Activated naive CD4-positive, alpha-beta T cell treated with anti-CD3 and anti-CD28 coated beads, Interleukin-2, amount 50 U/mL, for 24 hours (primary cell): ENCODE measurements around the gene CDKL1.

Source experiments
- H3K27ac Mint-ChIP-seq: one replicate; pipeline ENCODE4 v1.8.0; 2021; ENCODE audit warnings: mild to moderate bottlenecking, mixed read lengths
- H3K27me3 Mint-ChIP-seq: one replicate; pipeline ENCODE4 v1.8.0; 2021; ENCODE audit warnings: mixed read lengths
- H3K36me3 Mint-ChIP-seq: one replicate; pipeline ENCODE4 v1.8.0; 2021; ENCODE audit warnings: mixed read lengths
- H3K4me1 Mint-ChIP-seq: one replicate; pipeline ENCODE4 v1.8.0; 2021; ENCODE audit warnings: mixed read lengths
- H3K4me3 Mint-ChIP-seq: one replicate; pipeline ENCODE4 v1.8.0; 2021; ENCODE audit warnings: mild to moderate bottlenecking, mixed read lengths
- H3K9me3 Mint-ChIP-seq: one replicate; pipeline ENCODE4 v1.8.0; 2021; ENCODE audit warnings: mixed read lengths

The CDKL1 gene

DNA sequence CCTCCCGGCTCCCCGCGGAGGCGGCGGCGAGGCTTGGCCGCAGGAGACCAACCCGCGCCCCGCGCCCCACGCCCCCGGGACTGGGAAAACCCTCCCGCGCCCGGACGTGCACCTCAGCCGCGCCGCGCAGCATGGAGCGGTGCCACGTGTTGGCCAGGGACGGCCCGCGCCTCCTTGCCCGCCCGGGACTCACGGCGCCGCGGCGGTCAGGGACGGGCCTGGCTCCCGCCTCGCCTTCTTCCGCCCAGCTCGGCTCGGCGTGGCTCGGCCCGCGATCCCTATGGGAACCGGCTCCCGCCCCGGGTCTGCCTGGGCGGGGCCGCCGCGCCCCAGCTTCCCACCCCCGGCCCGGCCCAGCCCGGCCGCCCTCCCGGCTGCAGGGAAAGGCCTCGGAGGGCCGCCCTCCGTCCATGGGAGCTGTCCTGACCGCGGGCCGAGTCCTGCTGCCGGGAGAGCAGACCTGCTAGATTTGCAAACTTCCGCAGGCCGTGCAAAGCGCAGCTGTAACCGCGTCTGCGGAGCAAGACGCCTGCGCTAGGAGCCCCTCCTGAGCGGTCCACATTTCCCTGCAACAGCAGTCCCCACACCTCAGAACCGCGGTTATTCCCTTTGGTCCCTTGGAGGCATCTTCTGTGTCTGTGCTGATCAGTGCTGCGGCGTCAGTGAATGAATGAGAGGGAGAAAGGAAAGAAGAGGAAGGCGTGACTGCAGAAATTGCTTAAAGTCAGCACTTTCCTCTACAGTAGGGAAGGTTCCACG lies at the start of gene CDKL1:
Gene CDKL1, minus strand, starts transcription at position 251 of the 759 bp plus-strand sequence. CDS start 1,013 bp downstream, outside the sequence.
- peak within 1 kb of the TSS; percentile 93 for H3K27ac Mint-ChIP-seq
- H3K36me3 Mint-ChIP-seq = no peaks in the 10 kb centered on the region
- peak within 1 kb of the TSS; percentile 95 for H3K4me3 Mint-ChIP-seq
- H3K27me3 Mint-ChIP-seq = peaks cover 2% of the 10 kb centered on the region
- H3K9me3 Mint-ChIP-seq = no peaks in the 10 kb centered on the region
- H3K4me1 Mint-ChIP-seq = peaks cover 16% of the 10 kb centered on the region

DNA sequence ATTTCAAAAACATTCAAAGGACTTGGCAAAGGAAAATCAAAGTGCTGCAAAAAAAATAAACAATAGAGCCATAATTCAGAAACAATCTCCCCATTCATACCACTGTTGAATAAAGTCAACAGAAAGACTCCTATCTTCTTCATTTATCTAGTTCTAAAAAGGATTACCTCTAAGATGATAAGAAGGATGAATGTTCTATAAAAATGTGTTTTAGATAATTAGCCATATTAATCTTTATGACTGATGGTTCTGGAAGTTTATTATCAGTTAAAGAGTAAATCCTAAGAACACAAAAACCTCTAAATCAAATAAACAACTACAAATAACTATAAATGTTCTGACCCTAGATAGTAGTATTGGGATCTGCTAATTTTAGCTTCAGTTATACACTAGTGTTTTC lies 37.8 kb upstream of the CDKL1 start:
- no peak overlapping the region for H3K4me3 Mint-ChIP-seq
- H3K4me1 Mint-ChIP-seq = no peaks in the 10 kb centered on the region
- no peak overlapping the region for H3K27ac Mint-ChIP-seq
- no peaks in the 10 kb centered on the region for H3K27me3 Mint-ChIP-seq
- H3K36me3 Mint-ChIP-seq = peaks cover 33% of the 10 kb centered on the region
- peaks cover 10% of the 10 kb centered on the region for H3K9me3 Mint-ChIP-seq

DNA sequence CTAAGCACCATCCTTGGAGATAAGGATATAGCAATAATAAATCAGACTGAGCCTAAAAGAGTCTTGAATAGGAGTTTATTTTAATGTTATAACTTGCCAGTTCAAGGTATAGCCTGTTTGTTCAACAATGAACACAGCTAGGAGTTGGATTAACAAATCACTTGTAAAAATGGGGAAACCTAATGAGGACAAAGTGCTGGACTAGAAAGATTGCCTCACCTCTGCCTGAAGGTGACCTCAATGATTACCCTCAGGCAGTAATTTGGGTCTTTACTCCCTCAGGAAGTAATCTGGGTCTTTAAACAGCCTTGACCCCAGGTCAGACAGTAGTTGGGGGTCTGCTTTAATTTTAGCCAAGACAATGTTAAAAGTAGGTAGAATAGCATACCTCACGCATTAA lies 35.5 kb upstream of the CDKL1 start:
- no peak overlapping the region for H3K27ac Mint-ChIP-seq
- peaks cover 4% of the 10 kb centered on the region for H3K9me3 Mint-ChIP-seq
- no peaks in the 10 kb centered on the region for H3K27me3 Mint-ChIP-seq
- no peak overlapping the region for H3K4me3 Mint-ChIP-seq
- H3K36me3 Mint-ChIP-seq = peaks cover 22% of the 10 kb centered on the region
- no peaks in the 10 kb centered on the region for H3K4me1 Mint-ChIP-seq

DNA sequence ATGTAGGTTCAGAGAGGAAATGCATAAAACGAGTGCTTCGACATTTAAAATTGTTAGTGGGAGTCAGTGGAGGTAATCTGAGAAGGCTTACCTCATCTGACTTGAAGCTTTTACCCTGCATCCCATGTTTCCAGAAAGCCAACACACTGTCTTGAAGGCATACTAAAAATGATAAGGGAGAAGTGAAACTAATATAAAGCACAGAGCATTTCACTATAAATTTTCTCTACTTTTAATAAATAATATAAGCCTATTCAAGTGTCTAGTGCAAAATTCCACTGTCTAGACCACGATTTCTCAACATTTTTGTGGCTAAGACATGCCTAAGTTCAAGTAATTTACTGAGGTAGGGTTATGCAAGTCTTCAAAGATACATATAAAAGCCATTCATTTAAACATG lies 29.1 kb upstream of the CDKL1 start:
- no peaks in the 10 kb centered on the region for H3K9me3 Mint-ChIP-seq
- H3K36me3 Mint-ChIP-seq = peaks cover 18% of the 10 kb centered on the region
- H3K4me3 Mint-ChIP-seq = no peak overlapping the region

DNA sequence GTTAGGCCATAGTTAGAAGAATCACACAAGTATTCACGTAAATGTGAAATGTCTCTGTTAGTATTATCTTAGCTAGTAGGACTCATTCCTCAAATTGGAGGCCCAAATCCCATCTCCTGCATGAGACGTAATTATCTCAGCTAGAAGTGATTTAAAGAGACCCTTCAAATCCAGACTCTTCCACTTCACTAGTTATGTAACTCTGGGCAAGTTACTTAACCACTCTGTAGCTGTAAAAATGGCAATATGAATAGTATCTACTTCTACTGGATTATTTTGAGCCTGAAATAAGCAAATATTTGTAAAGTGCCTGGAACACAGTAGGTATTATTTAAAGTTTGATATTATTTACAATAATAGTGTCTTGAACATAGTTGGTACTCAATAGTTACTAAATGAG lies 28.4 kb upstream of the CDKL1 start:
- Mint-ChIP-seq H3K27me3 (no peaks in the 10 kb centered on the region), H3K27ac (no peak overlapping the region), H3K4me1 (no peaks in the 10 kb centered on the region), H3K9me3 (no peaks in the 10 kb centered on the region), H3K36me3 (peaks cover 21% of the 10 kb centered on the region), H3K4me3 (no peak overlapping the region)

More for the DNA sequence above, 29.1 kb upstream of the CDKL1 start:
- Mint-ChIP-seq H3K27me3 (no peaks in the 10 kb centered on the region), H3K4me1 (no peaks in the 10 kb centered on the region), H3K27ac (no peak overlapping the region)

DNA sequence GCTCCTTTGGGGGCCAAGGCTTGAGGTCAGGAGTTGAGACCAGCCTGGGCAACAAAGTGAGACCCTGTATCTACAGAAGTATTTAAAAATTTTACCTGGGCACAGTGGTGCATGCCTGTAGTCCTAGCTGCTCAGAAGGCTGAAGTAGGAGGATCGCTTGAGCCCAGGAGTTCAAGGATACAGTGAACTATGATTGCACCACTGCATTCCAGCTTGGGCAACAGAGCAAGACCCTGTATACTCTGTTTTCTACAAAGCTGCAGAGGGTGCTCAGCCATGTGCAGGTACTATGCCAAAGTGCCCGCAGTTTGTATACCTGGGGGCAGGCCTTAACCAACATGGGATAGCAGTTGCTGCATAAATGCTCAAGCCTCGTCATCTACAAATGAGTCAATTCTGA lies 26.8 kb upstream of the CDKL1 start:
- Mint-ChIP-seq H3K4me1 (no peaks in the 10 kb centered on the region), H3K27ac (no peak overlapping the region), H3K9me3 (no peaks in the 10 kb centered on the region), H3K27me3 (no peaks in the 10 kb centered on the region), H3K4me3 (no peak overlapping the region), H3K36me3 (peaks cover 25% of the 10 kb centered on the region)

DNA sequence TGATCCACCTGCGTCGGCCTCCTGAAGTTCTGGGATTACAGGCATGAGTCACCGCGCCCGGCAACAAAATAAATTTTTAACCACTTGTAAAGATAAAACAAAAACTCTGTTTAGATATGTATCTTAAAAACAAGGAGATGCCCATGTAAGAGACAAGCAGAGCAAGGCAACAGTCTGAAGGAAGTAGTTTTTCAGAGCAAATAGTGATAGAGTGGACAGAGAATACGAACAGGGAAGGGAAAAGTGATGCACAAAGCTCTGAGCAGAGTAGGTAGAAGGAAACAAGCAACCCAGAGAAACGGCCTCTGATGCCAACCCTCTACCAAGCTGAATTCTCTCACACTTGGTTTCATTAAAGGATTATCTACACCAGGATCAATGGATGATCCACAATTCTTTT lies 24.8 kb upstream of the CDKL1 start:
- no peaks in the 10 kb centered on the region for H3K27me3 Mint-ChIP-seq
- no peaks in the 10 kb centered on the region for H3K9me3 Mint-ChIP-seq
- H3K36me3 Mint-ChIP-seq = peaks cover 36% of the 10 kb centered on the region
- peaks cover 7% of the 10 kb centered on the region for H3K4me1 Mint-ChIP-seq
- no peak overlapping the region for H3K27ac Mint-ChIP-seq
- no peak overlapping the region for H3K4me3 Mint-ChIP-seq

DNA sequence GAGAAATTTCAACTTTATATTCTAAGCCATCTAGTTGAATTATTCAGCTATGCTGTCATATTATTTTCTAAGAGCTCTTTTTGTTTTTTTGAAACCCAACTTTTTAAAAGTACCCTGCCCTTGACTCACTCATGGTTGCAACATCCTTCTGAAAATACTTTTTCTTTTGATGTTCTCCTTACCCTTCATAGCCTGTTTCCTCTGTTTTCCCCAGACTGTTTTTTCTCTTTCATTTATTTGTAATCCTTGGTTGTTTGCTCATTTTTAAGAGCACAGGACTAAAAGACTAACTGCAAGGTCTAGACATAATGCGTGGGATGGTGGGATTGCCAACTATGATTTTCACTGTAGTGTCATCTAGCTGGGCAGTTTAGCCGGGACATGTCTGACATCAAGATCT lies 21.2 kb upstream of the CDKL1 start:
- Mint-ChIP-seq H3K9me3 (no peaks in the 10 kb centered on the region), H3K4me1 (peaks cover 7% of the 10 kb centered on the region), H3K27ac (peak overlapping the region; percentile 17), H3K4me3 (no peak overlapping the region), H3K36me3 (peaks cover 42% of the 10 kb centered on the region), H3K27me3 (no peaks in the 10 kb centered on the region)

DNA sequence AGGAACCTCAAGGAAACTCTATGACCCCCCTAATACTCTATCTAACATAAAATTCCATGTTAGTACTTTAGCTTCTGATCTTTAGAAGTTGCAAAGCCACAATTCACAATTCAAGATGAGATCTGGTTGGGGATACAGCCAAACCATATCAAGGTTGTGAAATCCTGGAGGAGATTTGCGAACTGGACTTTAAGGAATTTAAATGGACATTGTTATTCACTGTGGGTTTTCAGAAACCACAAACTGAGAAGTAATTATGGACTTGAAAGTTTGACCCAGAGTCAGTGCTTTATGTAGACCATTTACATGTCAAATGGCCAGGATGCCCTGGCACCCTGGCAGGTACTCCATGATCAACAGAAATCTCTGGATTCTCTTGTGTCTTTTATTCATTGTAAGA lies 14.2 kb upstream of the CDKL1 start:
- Mint-ChIP-seq H3K27ac (no peak overlapping the region), H3K4me3 (no peak overlapping the region), H3K36me3 (peaks cover 15% of the 10 kb centered on the region), H3K9me3 (peaks cover 4% of the 10 kb centered on the region), H3K27me3 (no peaks in the 10 kb centered on the region), H3K4me1 (peaks cover 3% of the 10 kb centered on the region)

DNA sequence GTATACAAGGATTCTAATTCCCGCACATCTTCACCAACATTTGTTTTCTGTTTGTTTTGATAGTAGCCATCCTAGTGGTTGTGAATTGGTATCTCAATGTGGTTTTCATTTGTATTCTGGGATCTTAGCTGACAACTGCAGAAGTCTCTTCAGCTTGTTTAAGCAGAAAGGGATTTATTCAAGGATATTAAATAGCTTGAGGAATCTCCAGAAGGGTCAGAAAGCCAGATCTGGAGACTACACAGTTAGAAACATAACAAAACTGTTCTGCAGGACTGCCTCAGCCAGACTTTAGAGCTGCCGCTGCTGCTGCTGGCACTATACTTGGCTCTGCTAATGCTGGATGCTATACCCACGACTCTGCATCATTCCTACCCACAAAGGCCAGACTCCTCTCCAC lies 13.4 kb upstream of the CDKL1 start:
- no peaks in the 10 kb centered on the region for H3K27me3 Mint-ChIP-seq
- H3K36me3 Mint-ChIP-seq = peaks cover 12% of the 10 kb centered on the region
- H3K4me3 Mint-ChIP-seq = no peak overlapping the region
- H3K27ac Mint-ChIP-seq = no peak overlapping the region
- H3K4me1 Mint-ChIP-seq = peaks cover 5% of the 10 kb centered on the region
- peaks cover 6% of the 10 kb centered on the region for H3K9me3 Mint-ChIP-seq

DNA sequence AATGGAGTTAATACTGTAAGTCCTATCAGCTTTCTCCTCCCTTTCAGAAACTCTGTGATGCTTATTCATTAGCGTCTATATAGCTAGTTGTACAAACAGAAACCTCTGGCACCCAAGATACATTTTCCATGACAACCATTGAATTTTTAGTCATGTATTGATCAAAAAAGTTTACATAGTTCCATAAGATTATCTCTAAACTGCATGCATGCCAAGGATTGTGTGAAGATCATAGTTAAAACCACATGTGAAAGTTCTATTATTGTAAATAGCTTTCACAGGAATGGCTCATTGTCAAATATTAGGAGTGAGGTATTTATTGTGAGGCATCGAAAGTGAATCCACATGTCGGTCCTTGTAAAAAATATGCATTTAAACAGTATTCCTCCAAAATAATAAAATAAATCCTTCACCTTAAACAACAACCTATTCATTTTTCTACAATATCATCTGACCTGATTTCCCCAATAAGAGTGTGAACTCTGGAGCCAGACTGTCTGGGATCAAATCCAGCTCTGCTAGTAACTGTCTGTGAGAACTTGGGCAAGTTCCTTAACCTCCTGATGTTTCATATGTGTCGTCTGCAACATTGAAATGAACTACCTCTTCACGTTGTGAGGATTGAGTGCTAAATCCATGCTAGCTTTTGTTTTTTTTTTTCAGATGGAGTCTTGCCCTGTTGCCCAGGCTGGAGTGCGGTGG lies 10.6 kb upstream of the CDKL1 start:
- no peak overlapping the region for H3K4me3 Mint-ChIP-seq
- no peaks in the 10 kb centered on the region for H3K27me3 Mint-ChIP-seq
- peaks cover 5% of the 10 kb centered on the region for H3K4me1 Mint-ChIP-seq
- peaks cover 6% of the 10 kb centered on the region for H3K9me3 Mint-ChIP-seq
- H3K27ac Mint-ChIP-seq = no peak overlapping the region
- H3K36me3 Mint-ChIP-seq = peaks cover 5% of the 10 kb centered on the region

DNA sequence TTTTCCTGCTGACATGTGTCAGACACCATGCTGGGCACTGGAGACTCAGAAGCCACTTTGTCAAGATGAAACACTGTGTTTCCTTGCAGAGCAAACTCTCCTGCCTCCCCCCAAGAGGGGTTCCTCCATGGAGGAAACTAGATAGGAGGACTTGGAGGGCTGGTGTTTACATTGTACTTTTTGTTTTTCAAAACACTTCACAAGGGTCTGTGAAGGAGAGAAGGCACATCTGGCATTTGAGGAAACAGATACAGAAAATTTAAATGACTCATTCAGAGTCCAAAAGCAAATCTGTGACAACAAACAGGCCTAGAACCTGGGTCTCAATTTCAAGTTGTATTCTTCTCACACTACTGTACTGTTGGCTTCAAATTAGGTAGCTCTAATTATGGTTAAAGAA lies 6.7 kb upstream of the CDKL1 start:
- H3K9me3 Mint-ChIP-seq = peaks cover 6% of the 10 kb centered on the region
- H3K27me3 Mint-ChIP-seq = no peaks in the 10 kb centered on the region
- H3K36me3 Mint-ChIP-seq = peaks cover 2% of the 10 kb centered on the region
- H3K4me3 Mint-ChIP-seq = no peak overlapping the region
- peaks cover 5% of the 10 kb centered on the region for H3K4me1 Mint-ChIP-seq
- no peak overlapping the region for H3K27ac Mint-ChIP-seq

DNA sequence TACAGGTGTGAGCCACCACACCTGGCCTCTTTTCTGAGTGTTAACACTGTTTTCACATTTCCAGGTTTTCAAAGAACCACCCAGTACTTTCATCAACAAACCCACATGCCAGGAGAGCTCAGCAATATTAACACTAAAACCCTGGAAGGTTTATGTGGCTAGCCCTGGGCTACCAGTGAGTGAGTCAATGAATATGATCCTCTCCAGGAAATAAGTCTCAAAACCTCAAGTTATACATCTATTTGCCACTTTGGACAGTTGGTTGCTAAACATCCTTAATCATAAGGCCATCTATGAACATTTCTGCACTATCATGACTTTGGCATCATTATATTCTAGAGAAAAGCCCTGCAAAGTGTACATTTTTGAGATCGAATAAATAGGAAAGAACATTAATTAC lies 6.3 kb upstream of the CDKL1 start:
- H3K4me3 Mint-ChIP-seq = no peak overlapping the region
- no peak overlapping the region for H3K27ac Mint-ChIP-seq
- H3K27me3 Mint-ChIP-seq = no peaks in the 10 kb centered on the region
- peaks cover 2% of the 10 kb centered on the region for H3K36me3 Mint-ChIP-seq
- peaks cover 6% of the 10 kb centered on the region for H3K9me3 Mint-ChIP-seq
- H3K4me1 Mint-ChIP-seq = peaks cover 5% of the 10 kb centered on the region

DNA sequence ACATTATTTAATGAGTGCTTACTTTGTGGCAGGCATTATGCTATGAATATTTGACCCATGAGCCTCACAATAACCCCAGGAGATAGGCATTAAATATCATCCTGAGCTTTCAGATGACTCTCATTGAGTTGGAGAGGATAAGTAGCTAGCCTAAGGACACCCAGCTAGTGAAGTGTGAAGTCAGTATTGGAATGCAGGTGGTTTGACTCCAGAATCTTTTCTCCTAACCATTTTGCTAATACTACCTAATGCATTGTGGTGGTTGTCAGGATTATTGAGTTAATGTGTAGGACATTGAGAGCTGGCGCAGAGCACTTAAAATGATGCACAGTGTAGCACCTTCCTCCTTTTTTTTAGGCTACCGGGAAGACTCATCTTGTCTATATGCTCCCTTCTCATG lies 3.8 kb upstream of the CDKL1 start:
- Mint-ChIP-seq H3K4me3 (no peak overlapping the region), H3K36me3 (no peaks in the 10 kb centered on the region), H3K27me3 (peaks cover 2% of the 10 kb centered on the region), H3K9me3 (no peaks in the 10 kb centered on the region), H3K4me1 (peaks cover 16% of the 10 kb centered on the region), H3K27ac (no peak overlapping the region)

DNA sequence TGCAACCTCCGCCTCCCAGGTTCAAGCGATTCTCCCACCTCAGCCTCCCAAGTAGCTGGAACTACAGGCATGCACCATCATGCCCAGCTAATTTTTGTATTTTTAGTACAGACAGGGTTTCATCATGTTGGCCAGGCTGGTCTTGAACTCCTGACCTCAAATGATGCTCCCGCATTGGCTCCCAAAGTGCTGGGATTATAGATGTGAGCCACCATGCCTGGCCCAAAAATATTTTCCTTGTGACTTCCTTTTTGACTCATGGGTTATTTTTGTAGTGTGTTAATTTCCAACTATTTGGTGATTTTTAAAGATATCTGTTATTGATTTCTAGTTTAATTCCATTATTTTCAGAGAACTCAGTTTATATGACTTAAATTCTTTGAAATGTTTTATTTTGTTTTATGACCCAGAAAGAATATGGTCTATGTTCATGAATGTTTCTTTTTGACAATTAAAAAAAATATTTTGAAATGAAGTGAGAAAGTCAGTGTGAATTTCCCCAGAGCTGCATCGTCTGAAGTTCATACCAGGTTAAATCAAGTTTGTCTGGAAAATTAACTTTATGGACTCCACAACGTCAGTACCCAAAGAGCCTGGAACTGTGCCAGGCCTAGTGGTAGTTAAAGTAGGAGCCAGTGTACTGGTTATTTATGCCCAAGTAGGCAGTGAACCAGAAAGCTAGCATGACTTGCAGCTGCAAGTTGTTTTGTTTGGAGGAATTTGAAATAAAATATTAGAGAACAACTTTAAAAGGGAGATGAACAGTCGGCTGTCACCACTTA lies 2.8 kb upstream of the CDKL1 start:
- H3K27ac Mint-ChIP-seq = no peak overlapping the region
- no peaks in the 10 kb centered on the region for H3K9me3 Mint-ChIP-seq
- no peak overlapping the region for H3K4me3 Mint-ChIP-seq
- peaks cover 2% of the 10 kb centered on the region for H3K27me3 Mint-ChIP-seq
- H3K4me1 Mint-ChIP-seq = peaks cover 16% of the 10 kb centered on the region
- H3K36me3 Mint-ChIP-seq = no peaks in the 10 kb centered on the region

DNA sequence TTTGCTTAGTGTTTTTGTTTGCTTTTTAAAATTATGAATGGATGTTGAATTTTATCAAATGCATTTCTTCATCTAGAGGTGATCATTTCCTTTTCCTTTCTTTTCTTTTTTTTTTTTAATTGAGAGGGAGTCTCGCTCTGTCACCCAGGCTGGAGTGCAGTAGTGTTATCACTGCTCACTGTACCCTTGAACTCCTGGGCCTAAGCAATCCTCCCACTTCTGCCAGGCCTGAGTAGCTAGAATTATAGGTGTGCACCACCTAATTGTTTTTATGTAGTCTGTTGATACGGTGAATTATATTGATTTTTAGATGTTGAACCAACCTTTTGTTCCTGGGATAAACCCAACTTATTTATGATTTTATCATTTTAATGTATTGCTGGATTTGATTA lies 1.5 kb upstream of the CDKL1 start:
- Mint-ChIP-seq H3K4me1 (peaks cover 16% of the 10 kb centered on the region), H3K36me3 (no peaks in the 10 kb centered on the region), H3K27ac (no peak overlapping the region), H3K9me3 (no peaks in the 10 kb centered on the region), H3K4me3 (no peak overlapping the region), H3K27me3 (peaks cover 2% of the 10 kb centered on the region)
